Thyroid gland (tissue), 4 donors: ENCODE measurements around the gene KCNG4.

Experiments used
- CTCF ChIP-seq, 6 experiments: fragments of 200-600 bp in 3 of 6; fragments of 450-650 bp in 3 of 6; sonication (generic) in 3 of 6; IDR thresholded peaks; one replicate each; pipeline ENCODE4 v1.5.1; 2016 to 2019; ENCODE audit warnings: antibody characterized with exemption in 6 of 6, mild to moderate bottlenecking in 2 of 6, inconsistent platforms in 1 of 6, moderate library complexity in 1 of 6
- POLR2A ChIP-seq, 2 donors: fragments of 450-650 bp; IDR thresholded peaks; one replicate each; pipeline ENCODE4 v1.6.1; 2017; ENCODE audit warnings: antibody characterized with exemption in 2 of 2, mild to moderate bottlenecking in 2 of 2, moderate library complexity in 1 of 2

DNA sequence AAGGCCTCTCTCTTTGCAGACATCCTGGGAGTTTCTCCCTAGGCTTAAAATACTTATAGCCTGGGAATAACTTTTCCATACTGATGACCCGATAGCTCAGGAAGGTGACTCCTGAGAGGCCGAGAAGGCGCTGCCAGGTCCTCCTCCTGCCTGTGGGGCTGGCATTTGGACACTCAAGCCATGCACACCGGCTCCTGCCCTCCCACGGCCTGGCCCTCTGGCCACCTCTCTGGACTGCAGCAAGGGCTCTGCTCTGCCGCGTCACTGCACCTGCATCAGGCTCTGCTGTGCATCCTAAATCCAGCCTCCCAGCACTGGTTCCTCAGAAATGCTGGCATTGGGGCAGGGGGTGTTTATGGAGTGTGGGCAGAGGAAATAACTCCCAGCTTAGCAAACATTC is 14.2 kb downstream of the KCNG4 start:
- TF ChIP-seq POLR2A (IDR thresholded peaks at IDR 0.05) (no peak), CTCF (IDR thresholded peaks at IDR 0.05) (no peak)
